ENCODE results near the gene WNT9B.
"Not testable (repeated sequence)": the region's sequence is repeated elsewhere in the genome, so short reads cannot be mapped to it uniquely, and the experiment has no call there.

Gene WNT9B

GRCh38 chr17:46917041-46917440, 65.7 kb downstream of the WNT9B start:
- DNase-seq = no peak

GRCh38 chr17:46917516-46917915, 66.1 kb downstream of the WNT9B start:
- DNase-seq = no peak

- DNase-seq = not testable (repeated sequence)
These were observed 70.6 kb downstream of the WNT9B start for GRCh38 chr17:46921962-46922361.

- DNase-seq = no peak
These were observed 71.1 kb downstream of the WNT9B start for GRCh38 chr17:46922487-46922803.

- peak; percentile 95 for DNase-seq
These were observed 71.6 kb downstream of the WNT9B start, which contains the start of gene GOSR2 for GRCh38 chr17:46922804-46923635. Gene GOSR2 (plus strand): TSS chr17:46923160. CDS start chr17:46923193, 33 bp downstream.

GRCh38 chr17:46925185-46925868, 73.9 kb downstream of the WNT9B start:
- no peak for DNase-seq

GRCh38 chr17:46928467-46929261, 77.3 kb downstream of the WNT9B start:
- DNase-seq = no peak

GRCh38 chr17:46929413-46929812, 78.0 kb downstream of the WNT9B start:
- DNase-seq = no peak

GRCh38 chr17:46930051-46930450, 78.7 kb downstream of the WNT9B start:
- DNase-seq = no peak

- no peak for DNase-seq
These were observed 80.2 kb downstream of the WNT9B start for GRCh38 chr17:46931596-46931995.

- DNase-seq = no peak
These were observed 84.4 kb downstream of the WNT9B start for GRCh38 chr17:46935658-46936266.

All from activated CD4-positive, CD25-positive, alpha-beta regulatory T cell treated with anti-CD3 and anti-CD28 coated beads, Interleukin-2, amount 50 U/mL, for 72 hours (primary cell).